H1 (cell line): ENCODE measurements around the gene CX3CL1.

Experiments
- CREB1 ChIP-seq: IDR thresholded peaks from 2 replicates; pipeline ENCODE4 v1.6.1; 2012; ENCODE audit warnings: inconsistent platforms
- TAF1 ChIP-seq: IDR thresholded peaks from 2 replicates; pipeline ENCODE4 v1.6.1; 2011; ENCODE audit warnings: mild to moderate bottlenecking, low read depth, low read length
- TF ChIP-seq, protein P1 (sequence below), 3 experiments: IDR thresholded peaks; 1 replicate in 2 of 3; 2 replicates in 1 of 3; pipeline versions ENCODE4 v1.5.1 to v1.6.1; 2011; ENCODE audit warnings: low read length in 3 of 3, mild to moderate bottlenecking in 3 of 3, inconsistent platforms in 2 of 3, low read depth in 1 of 3, moderate library complexity in 1 of 3; ENCODE audit not compliant: insufficient read depth in 1 of 3; ENCODE audit errors: control extremely low read depth in 1 of 3

DNA sequence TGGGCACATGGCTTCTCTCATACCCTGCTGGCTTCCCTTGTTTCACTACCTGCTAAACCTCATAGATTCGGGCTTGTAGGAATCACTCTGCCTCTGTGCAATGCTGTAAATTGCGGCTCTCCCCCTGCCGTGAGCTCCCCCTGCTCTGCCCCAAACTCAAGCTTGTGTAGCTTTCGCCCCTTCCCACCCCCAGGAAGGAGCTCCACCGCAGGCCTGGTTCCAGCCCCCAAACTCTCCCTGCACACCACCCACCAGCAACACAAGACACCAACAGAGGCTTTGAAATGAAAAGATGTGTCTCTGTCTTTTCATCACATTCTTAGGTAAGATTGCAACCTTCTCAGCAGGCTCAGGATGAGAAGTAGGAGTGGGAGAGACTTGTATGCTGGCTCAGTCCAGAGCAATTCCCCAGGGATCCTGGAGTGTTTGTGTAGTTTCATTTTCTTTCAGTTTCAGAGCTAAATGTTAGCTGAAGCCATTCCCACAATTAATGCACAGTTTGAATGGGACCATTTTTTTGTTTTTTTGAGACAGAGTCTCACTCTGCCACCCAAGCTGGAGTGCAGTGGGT, 14.2 kb downstream of the CX3CL1 start:
- TF ChIP-seq CREB1 = no peak
- TF ChIP-seq TAF1 = no peak
- TF ChIP-seq, protein P1, sequence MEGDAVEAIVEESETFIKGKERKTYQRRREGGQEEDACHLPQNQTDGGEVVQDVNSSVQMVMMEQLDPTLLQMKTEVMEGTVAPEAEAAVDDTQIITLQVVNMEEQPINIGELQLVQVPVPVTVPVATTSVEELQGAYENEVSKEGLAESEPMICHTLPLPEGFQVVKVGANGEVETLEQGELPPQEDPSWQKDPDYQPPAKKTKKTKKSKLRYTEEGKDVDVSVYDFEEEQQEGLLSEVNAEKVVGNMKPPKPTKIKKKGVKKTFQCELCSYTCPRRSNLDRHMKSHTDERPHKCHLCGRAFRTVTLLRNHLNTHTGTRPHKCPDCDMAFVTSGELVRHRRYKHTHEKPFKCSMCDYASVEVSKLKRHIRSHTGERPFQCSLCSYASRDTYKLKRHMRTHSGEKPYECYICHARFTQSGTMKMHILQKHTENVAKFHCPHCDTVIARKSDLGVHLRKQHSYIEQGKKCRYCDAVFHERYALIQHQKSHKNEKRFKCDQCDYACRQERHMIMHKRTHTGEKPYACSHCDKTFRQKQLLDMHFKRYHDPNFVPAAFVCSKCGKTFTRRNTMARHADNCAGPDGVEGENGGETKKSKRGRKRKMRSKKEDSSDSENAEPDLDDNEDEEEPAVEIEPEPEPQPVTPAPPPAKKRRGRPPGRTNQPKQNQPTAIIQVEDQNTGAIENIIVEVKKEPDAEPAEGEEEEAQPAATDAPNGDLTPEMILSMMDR (IDR thresholded peaks at IDR 0.05; ENCODE audit: control extremely low read depth in 1 of 3, insufficient read depth in 1 of 3, low read depth in 1 of 3, low read length in 3 of 3) = no peak
